H1 (cell line): ENCODE measurements around the gene XPNPEP1. TPM values are rescaled to one million over a fixed set of nuclear protein-coding genes. Genes with fewer than 3 reads are reported as not detected.

Experiments
- CTCF ChIA-PET: fragments of 300-600 bp; sonication (Branson Sonifier 250); formaldehyde crosslinking; loops from one replicate; lab custom pipeline; 2021; ENCODE audit not compliant: partially characterized antibody; lab: Charles Lee
- POLR2A ChIA-PET: fragments of 300-600 bp; sonication (Branson Sonifier 250); formaldehyde crosslinking; loops from one replicate; lab custom pipeline; 2021; ENCODE audit warnings: inconsistent platforms; ENCODE audit not compliant: partially characterized antibody; lab: Charles Lee
- DNase-seq, 2 experiments: peaks; one replicate each; pipeline versions ENCODE4 v3.0.0 to v3.0.0-alpha.2; 2010 to 2022; ENCODE audit warnings: low spot score in 2 of 2, low read depth in 1 of 2, mixed read lengths in 1 of 2
- FAIRE-seq: peaks from 2 replicates; lab custom pipeline; 2011; peaks lifted over from hg19 to GRCh38; lab: Jason Lieb, UNC
- H2AFZ ChIP-seq: 2 replicates; pipeline ENCODE4 v1.8.1; 2012; ENCODE audit warnings: low read length, inconsistent platforms
- H2AK5ac ChIP-seq: 2 replicates; pipeline ENCODE4 v1.6.1; 2013; ENCODE audit warnings: low read depth, low read length
- H2BK120ac ChIP-seq: replicated peaks from 2 replicates; pipeline ENCODE3; 2013; ENCODE audit warnings: low read depth, low read length, inconsistent platforms
- H2BK12ac ChIP-seq: 2 replicates; pipeline ENCODE4 v1.6.1; 2013; ENCODE audit warnings: low read depth, low read length
- H2BK15ac ChIP-seq: 2 replicates; pipeline ENCODE4 v1.6.1; 2013; ENCODE audit warnings: low read length
- H2BK20ac ChIP-seq: 2 replicates; pipeline ENCODE4 v1.6.1; 2013; ENCODE audit warnings: low read length
- H2BK5ac ChIP-seq: 2 replicates; pipeline ENCODE4 v1.6.1; 2013; ENCODE audit warnings: low read depth, low read length
- H3K14ac ChIP-seq: 2 replicates; pipeline ENCODE4 v1.6.1; 2013; ENCODE audit warnings: inconsistent platforms; ENCODE audit not compliant: insufficient read length
- H3K18ac ChIP-seq: 2 replicates; pipeline ENCODE4 v1.6.1; 2013; ENCODE audit warnings: low read length; ENCODE audit errors: extremely low read depth
- H3K23ac ChIP-seq: 2 replicates; pipeline ENCODE4 v1.6.1; 2013; ENCODE audit warnings: inconsistent platforms; ENCODE audit not compliant: insufficient read length
- H3K23me2 ChIP-seq: 2 replicates; pipeline ENCODE4 v1.6.1; 2013; ENCODE audit warnings: low read depth, low read length
- H3K27ac ChIP-seq: 2 replicates; pipeline ENCODE4 v1.6.1; 2011; ENCODE audit warnings: low read depth, low read length, inconsistent platforms
- H3K27me3 ChIP-seq, 4 experiments: replicated peaks in 1 of 4; 1 replicate in 1 of 4; 2 replicates in 3 of 4; pipeline versions ENCODE4 v1.6.1 to v1.8.1; 2011 to 2013; ENCODE audit warnings: low read length in 3 of 4, mild to moderate bottlenecking in 3 of 4, inconsistent platforms in 2 of 4, mixed read lengths in 2 of 4, moderate library complexity in 1 of 4; ENCODE audit not compliant: control insufficient read depth in 3 of 4, insufficient read depth in 3 of 4; ENCODE audit errors: extremely low read depth in 1 of 4
- H3K36me3 ChIP-seq, 4 experiments: 2 replicates each; pipeline versions ENCODE4 v1.6.1 to v1.8.1; 2011 to 2013; ENCODE audit warnings: mild to moderate bottlenecking in 4 of 4, low read length in 3 of 4, moderate library complexity in 2 of 4, control low read depth in 1 of 4, inconsistent platforms in 1 of 4; ENCODE audit not compliant: insufficient read depth in 4 of 4, control insufficient read depth in 2 of 4
- H3K4ac ChIP-seq: replicated peaks from 2 replicates; pipeline ENCODE3; 2013; ENCODE audit warnings: low read length, low read depth, mixed read lengths, inconsistent platforms; ENCODE audit not compliant: insufficient read length
- H3K4me1 ChIP-seq, 4 experiments: replicated peaks in 1 of 4; 1 replicate in 1 of 4; 2 replicates in 3 of 4; pipeline versions ENCODE4 v1.6.1 to v1.8.1; 2011 to 2013; ENCODE audit warnings: low read length in 3 of 4, inconsistent platforms in 2 of 4, mixed read lengths in 1 of 4; ENCODE audit not compliant: insufficient read depth in 4 of 4, control insufficient read depth in 3 of 4
- H3K4me2 ChIP-seq, 2 experiments: 2 replicates each; pipeline versions ENCODE4 v1.6.1 to v1.8.1; 2011 to 2013; ENCODE audit warnings: low read depth in 2 of 2, low read length in 2 of 2, control low read depth in 1 of 2, inconsistent platforms in 1 of 2, mild to moderate bottlenecking in 1 of 2; ENCODE audit not compliant: insufficient read depth in 1 of 2
- H3K4me3 ChIP-seq, 4 experiments: fragments of 200-600, 300-600 bp in 1 of 4; sonication (generic), shearing (Covaris generic), sonication (Bioruptor Twin) in 1 of 4; 2 replicates each; pipeline versions ENCODE4 v1.5.1 to v1.8.1; 2011 to 2016; ENCODE audit warnings: low read length in 4 of 4, low read depth in 3 of 4, control low read depth in 2 of 4, inconsistent platforms in 2 of 4, mild to moderate bottlenecking in 2 of 4, mixed read lengths in 1 of 4, moderate library complexity in 1 of 4; ENCODE audit not compliant: insufficient read depth in 2 of 4; ENCODE audit errors: extremely low read depth in 1 of 4
- H3K56ac ChIP-seq: replicated peaks from 2 replicates; pipeline ENCODE3; 2013; ENCODE audit warnings: low read depth, mild to moderate bottlenecking, mixed read lengths, low read length, inconsistent platforms; ENCODE audit not compliant: insufficient read length
- H3K79me1 ChIP-seq: 2 replicates; pipeline ENCODE4 v1.6.1; 2013; ENCODE audit warnings: low read depth, low read length, control low read depth
- H3K79me2 ChIP-seq, 2 experiments: 2 replicates each; pipeline versions ENCODE4 v1.6.1 to v1.8.1; 2012 to 2013; ENCODE audit warnings: low read length in 2 of 2, mild to moderate bottlenecking in 2 of 2, inconsistent platforms in 1 of 2; ENCODE audit not compliant: insufficient read depth in 2 of 2, control insufficient read depth in 1 of 2
- H3K9ac ChIP-seq, 4 experiments: replicated peaks in 1 of 4; 1 replicate in 1 of 4; 2 replicates in 3 of 4; pipeline versions ENCODE4 v1.6.1 to v1.8.1; 2011 to 2013; ENCODE audit warnings: low read depth in 3 of 4, low read length in 3 of 4, control low read depth in 2 of 4, mild to moderate bottlenecking in 2 of 4, moderate library complexity in 2 of 4, inconsistent platforms in 1 of 4; ENCODE audit errors: extremely low read depth in 1 of 4
- H3K9me3 ChIP-seq, 2 experiments: 2 replicates each; pipeline versions ENCODE4 v1.6.1 to v1.8.1; 2012 to 2013; ENCODE audit warnings: mild to moderate bottlenecking in 2 of 2, moderate library complexity in 2 of 2, control low read depth in 1 of 2, inconsistent platforms in 1 of 2, low read depth in 1 of 2, low read length in 1 of 2, mixed read lengths in 1 of 2; ENCODE audit not compliant: insufficient read depth in 2 of 2
- H4K20me1 ChIP-seq, 2 experiments: replicated peaks in 1 of 2; 2 replicates each; pipeline versions ENCODE3 to v1.8.1; 2011 to 2013; ENCODE audit warnings: inconsistent platforms in 2 of 2, low read length in 2 of 2, mild to moderate bottlenecking in 1 of 2; ENCODE audit not compliant: insufficient read depth in 2 of 2, control insufficient read depth in 1 of 2
- H4K5ac ChIP-seq: 2 replicates; pipeline ENCODE4 v1.6.1; 2013; ENCODE audit warnings: low read length, low read depth, mixed read lengths, inconsistent platforms; ENCODE audit not compliant: insufficient read length
- H4K8ac ChIP-seq: 2 replicates; pipeline ENCODE4 v1.8.0; 2013; ENCODE audit warnings: mild to moderate bottlenecking, moderate library complexity, low read length, inconsistent platforms; ENCODE audit not compliant: insufficient read depth; ENCODE audit errors: extremely low read depth
- H4K91ac ChIP-seq: replicated peaks from 2 replicates; pipeline ENCODE3; 2013; ENCODE audit warnings: low read length, mixed read lengths, inconsistent platforms; ENCODE audit not compliant: insufficient read length
- CBX5 ChIP-seq: fragments of 300-800, 300-1000 bp; sonication (generic); IDR thresholded peaks from 2 replicates; pipeline ENCODE4 v1.7.1; 2016; ENCODE audit warnings: antibody characterized with exemption, low read length, low read depth
- CTBP2 ChIP-seq: IDR thresholded peaks from 2 replicates; pipeline ENCODE4 v1.7.0; 2011; ENCODE audit warnings: borderline replicate concordance, mild to moderate bottlenecking, moderate library complexity, mixed read lengths, low read length; ENCODE audit not compliant: insufficient read depth, insufficient read length
- CTCF ChIP-seq, 3 experiments: IDR thresholded peaks; 1 replicate in 2 of 3; 2 replicates in 1 of 3; pipeline versions ENCODE4 v1.5.1 to v1.6.1; 2011; ENCODE audit warnings: low read length in 3 of 3, mild to moderate bottlenecking in 3 of 3, inconsistent platforms in 2 of 3, low read depth in 1 of 3, moderate library complexity in 1 of 3; ENCODE audit not compliant: insufficient read depth in 1 of 3; ENCODE audit errors: control extremely low read depth in 1 of 3
- KDM4A ChIP-seq: IDR thresholded peaks from one replicate; pipeline ENCODE4 v1.7.1; 2012; ENCODE audit warnings: low read depth, mild to moderate bottlenecking, moderate library complexity, low read length, inconsistent platforms; ENCODE audit not compliant: severe bottlenecking
- NANOG ChIP-seq: IDR thresholded peaks from 2 replicates; pipeline ENCODE4 v1.6.1; 2011; ENCODE audit warnings: low read length, low read depth, mild to moderate bottlenecking, inconsistent platforms; ENCODE audit not compliant: insufficient read depth, poor library complexity, severe bottlenecking
- WGBS, 2 experiments: shearing (Covaris generic) in 1 of 2; methylation state at CpG; one replicate each; pipeline versions ENCODE4 v1.1.6 to v1.1.7; 2013 to 2015; ENCODE audit warnings: low lambda C conversion rate in 2 of 2, mixed read lengths in 2 of 2, inconsistent platforms in 1 of 2, low coverage in 1 of 2, missing lambda C conversion rate in 1 of 2; ENCODE audit not compliant: insufficient replicate concordance in 2 of 2, insufficient coverage in 1 of 2, insufficient read length in 1 of 2; ENCODE audit errors: extremely low coverage in 1 of 2, missing lambda C conversion rate in 1 of 2; 5-methylcytosine and 5-hydroxymethylcytosine counted together
- polyA plus RNA-seq, 7 experiments: library from polyadenylated mRNA; depleted of rRNA in 3 of 7; stranded (reverse) in 5 of 7; unstranded in 2 of 7; fragments of >200 nt in 5 of 7; fragments of 200-250 nt in 2 of 7; gene quantifications; 1 replicate in 5 of 7; 2 replicates in 1 of 7; 4 replicates in 1 of 7; pipeline versions ENCODE4 v1.2.1 to v1.2.3, GENCODE V29; 2011 to 2013; ENCODE audit warnings: missing spikeins in 2 of 7, mixed read lengths in 2 of 7
- total RNA-seq: library from RNA; stranded (reverse); fragmentation: NEBNext Ultra II Directional; extraction: Animal tissue kit (Norgen Biotek cat#: 25700); gene quantifications from 2 replicates; pipeline ENCODE4 v1.2.1, GENCODE V29; 2021
- TF ChIP-seq, protein P1 (sequence below): IDR thresholded peaks from 2 replicates; pipeline ENCODE4 v1.6.1; 2012; ENCODE audit warnings: inconsistent platforms

XPNPEP1 gene
- total and polyA plus RNA-seq, 2 of the 8 experiments (the other 6 are each of a cell fraction or from before 2014, with no cell fraction given) = 61.1 to 201 TPM

DNA sequence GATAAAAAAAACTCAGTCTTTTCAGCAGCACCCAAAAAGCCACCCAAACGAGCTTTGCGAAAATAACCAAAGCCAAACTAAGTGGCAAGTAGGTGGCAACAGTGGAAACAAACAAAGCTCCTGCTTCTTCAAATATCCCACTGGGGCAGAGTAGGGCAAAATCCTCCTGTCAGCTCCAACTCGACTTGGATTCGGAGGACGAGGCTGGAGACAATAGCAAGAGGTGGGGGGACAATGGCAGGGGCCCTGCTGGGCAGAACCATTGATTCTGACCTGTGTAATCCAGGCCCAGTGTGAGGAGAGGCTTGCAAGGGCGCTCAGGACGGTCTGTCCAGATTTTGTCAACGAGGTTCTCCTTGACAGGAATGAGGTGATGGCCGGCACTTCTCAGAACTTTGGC is 35.5 kb downstream of the XPNPEP1 start:
- Histone ChIP-seq H3K23ac (no peak overlapping the region), H3K27me3 (no peaks in the 10 kb centered on the region), H4K5ac (no peak overlapping the region), H3K9me3 (no peaks in the 10 kb centered on the region), H4K20me1 (no peaks in the 10 kb centered on the region), H2AK5ac (no peak overlapping the region), H3K9ac (no peak overlapping the region), H2BK5ac (no peak overlapping the region), H4K91ac (no peak overlapping the region), H3K4me1 (peaks cover 0 to 6% (median 3%) of the 10 kb centered on the region in 4 experiments; a peak in 4 of 7 replicates), H3K4ac (no peak overlapping the region), H3K4me2 (no peak overlapping the region), H3K18ac (no peak overlapping the region), H2BK20ac (no peak overlapping the region), H3K4me3 (no peak overlapping the region), H3K79me2 (no peaks in the 10 kb centered on the region), H3K36me3 (peaks cover 0 to 12% (median 4%) of the 10 kb centered on the region in 4 experiments; a peak in 5 of 8 replicates), H4K8ac (no peak overlapping the region), H3K27ac (no peak overlapping the region), H3K56ac (no peak overlapping the region), H2AFZ (no peak overlapping the region), H2BK12ac (no peak overlapping the region), H3K14ac (no peak overlapping the region), H3K23me2 (no peaks in the 10 kb centered on the region; the same call in 1 of the 2 replicates), H3K79me1 (peaks cover 2% of the 10 kb centered on the region; the same call in 1 of the 2 replicates), H2BK120ac (no peak overlapping the region), H2BK15ac (no peak overlapping the region)
- ChIA-PET CTCF (interaction anchor here (0.6 to 1.9 kb wide), 3 partner anchors 32 to 91 kb away, joined by 3 to 6 read pairs (median 3); no protein-coding TSS in a partner anchor), POLR2A (no interaction called here)
- 91% methylated on average over 9 of the region's 9 CpGs; no CpG with 5 or more reads in 1 of the 2 experiments for WGBS, 2 experiments
- no peak for FAIRE-seq
- TF ChIP-seq KDM4A = no peak
- TF ChIP-seq, protein P1, sequence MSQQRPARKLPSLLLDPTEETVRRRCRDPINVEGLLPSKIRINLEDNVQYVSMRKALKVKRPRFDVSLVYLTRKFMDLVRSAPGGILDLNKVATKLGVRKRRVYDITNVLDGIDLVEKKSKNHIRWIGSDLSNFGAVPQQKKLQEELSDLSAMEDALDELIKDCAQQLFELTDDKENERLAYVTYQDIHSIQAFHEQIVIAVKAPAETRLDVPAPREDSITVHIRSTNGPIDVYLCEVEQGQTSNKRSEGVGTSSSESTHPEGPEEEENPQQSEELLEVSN = no peak
- no peak for TF ChIP-seq NANOG
- no peak for TF ChIP-seq CTCF (IDR thresholded peaks at IDR 0.05; ENCODE audit: control extremely low read depth in 1 of 3, insufficient read depth in 1 of 3, low read depth in 1 of 3, low read length in 3 of 3)
- no peak for TF ChIP-seq CBX5
- TF ChIP-seq CTBP2 = no peak
- DNase-seq = no peak
